Measurements from ENCODE around the gene PKLR. TPM values are rescaled to one million over a fixed set of nuclear protein-coding genes. Genes with fewer than 3 reads are reported as not detected.

PKLR gene
- total RNA-seq, 1 experiment from 2014 or later = 0.17 TPM

DNA sequence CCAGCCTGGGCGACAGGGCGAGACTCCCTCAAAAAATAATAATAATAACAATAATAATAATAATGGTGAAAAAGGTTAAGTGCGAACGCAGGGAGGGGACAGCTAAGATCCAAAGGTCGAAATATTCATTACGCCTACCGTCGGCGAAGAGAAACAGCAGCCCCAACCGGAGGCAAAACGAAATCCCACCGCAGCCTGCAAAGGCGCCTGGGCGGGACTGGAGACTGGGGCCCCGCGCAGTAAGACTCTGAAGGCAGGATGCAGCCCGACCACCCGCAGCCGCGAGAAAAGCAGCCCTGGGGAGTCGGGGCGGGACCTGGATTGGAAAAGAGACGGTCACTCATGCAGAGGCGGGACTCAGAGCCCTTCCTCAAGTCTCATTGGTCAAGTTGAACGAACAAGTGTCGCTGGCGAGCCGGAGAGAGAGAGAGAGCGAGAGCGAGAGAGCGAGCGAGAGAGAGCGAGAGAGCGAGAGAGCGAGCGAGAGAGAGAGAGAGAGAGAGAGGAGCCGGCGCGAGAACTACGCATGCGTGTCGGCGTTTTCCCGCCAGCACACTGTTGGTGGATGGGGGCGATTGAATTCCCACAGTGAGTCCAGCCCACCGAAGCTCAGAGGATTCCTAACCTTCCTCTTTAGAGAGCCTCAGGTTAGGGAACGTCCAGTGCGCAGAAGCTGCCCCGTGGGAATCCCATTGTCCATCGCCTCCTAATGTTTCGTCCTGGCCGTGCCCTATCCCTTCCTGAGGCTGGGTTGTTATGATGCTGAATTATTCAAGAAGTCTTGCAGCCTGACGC lies 56.7 kb downstream of the PKLR start:
- Histone ChIP-seq H3K9ac (ENCODE audit: low read length) (peak overlapping the region; percentile 80), H3K4me1 (ENCODE audit: control insufficient read depth in 1 of 2, insufficient read depth in 2 of 2, low read length in 2 of 2) (peaks cover 16 to 46% of the 10 kb centered on the region in 2 experiments), H3K27ac (ENCODE audit: low read depth, low read length) (peak overlapping the region; percentile 78), H3K9me3 (ENCODE audit: control insufficient read depth in 1 of 2, insufficient read depth in 1 of 2, low read depth in 1 of 2, low read length in 2 of 2) (no peaks in the 10 kb centered on the region), H3K4me3 (replicated peaks in 1 of 2; ENCODE audit: low read depth in 1 of 2, low read length in 2 of 2) (peak overlapping the region; percentile 69 to 74), H3K27me3 (ENCODE audit: insufficient read depth, low read length) (no peaks in the 10 kb centered on the region), H4K20me1 (ENCODE audit: insufficient read depth) (no peaks in the 10 kb centered on the region), H3K9me2 (ENCODE audit: insufficient read depth) (no peaks in the 10 kb centered on the region), H2AFZ (ENCODE audit: low read depth, low read length, poor library complexity, severe bottlenecking) (peak overlapping the region; percentile 13), H3K36me3 (ENCODE audit: control insufficient read depth in 1 of 2, insufficient read depth in 2 of 2, low read length in 2 of 2) (peaks cover 0 to 2% of the 10 kb centered on the region in 2 experiments; a peak in 3 of 4 replicates), H3K4me2 (ENCODE audit: low read length) (peak overlapping the region; percentile 76), H3K79me2 (ENCODE audit: insufficient read depth, low read length) (no peaks in the 10 kb centered on the region)
- RAD21 ChIA-PET (ENCODE audit: low non-redundant PET in 1 of 2, low total read pairs in 2 of 2, uncharacterized antibody in 2 of 2, unreplicated experiment in 2 of 2) = interaction anchor here in 1 of 2 experiments (0.7 kb wide), 1 partner anchor 170 kb away, joined by 3 read pairs; no protein-coding TSS in a partner anchor
- peak; percentile 91 for ATAC-seq
- no TSS peak for BruUV-seq (replicated peaks)
- intact Hi-C loops (cut with micrococcal nuclease) = loop anchor here (1.0 to 5.0 kb wide), 2 partner anchors 17 to 37 kb away; partner anchors contain the start of genes MTX1 and THBS3
- CTCF ChIA-PET = interaction anchor here (1.4 kb wide), 1 partner anchor 72 kb away, joined by 5 read pairs; the partner anchor contains the start of gene KRTCAP2
- POLR2A ChIA-PET = interaction anchor here (1.6 to 1.7 kb wide), 2 partner anchors 17 to 51 kb away, joined by 7 read pairs; no protein-coding TSS in a partner anchor
- DNase-seq (ENCODE audit: low read depth, low spot score) = peak; percentile 99
- no peak for TF ChIP-seq SRF (IDR thresholded peaks at IDR 0.05; ENCODE audit: low read depth)
- TF ChIP-seq, protein P1, sequence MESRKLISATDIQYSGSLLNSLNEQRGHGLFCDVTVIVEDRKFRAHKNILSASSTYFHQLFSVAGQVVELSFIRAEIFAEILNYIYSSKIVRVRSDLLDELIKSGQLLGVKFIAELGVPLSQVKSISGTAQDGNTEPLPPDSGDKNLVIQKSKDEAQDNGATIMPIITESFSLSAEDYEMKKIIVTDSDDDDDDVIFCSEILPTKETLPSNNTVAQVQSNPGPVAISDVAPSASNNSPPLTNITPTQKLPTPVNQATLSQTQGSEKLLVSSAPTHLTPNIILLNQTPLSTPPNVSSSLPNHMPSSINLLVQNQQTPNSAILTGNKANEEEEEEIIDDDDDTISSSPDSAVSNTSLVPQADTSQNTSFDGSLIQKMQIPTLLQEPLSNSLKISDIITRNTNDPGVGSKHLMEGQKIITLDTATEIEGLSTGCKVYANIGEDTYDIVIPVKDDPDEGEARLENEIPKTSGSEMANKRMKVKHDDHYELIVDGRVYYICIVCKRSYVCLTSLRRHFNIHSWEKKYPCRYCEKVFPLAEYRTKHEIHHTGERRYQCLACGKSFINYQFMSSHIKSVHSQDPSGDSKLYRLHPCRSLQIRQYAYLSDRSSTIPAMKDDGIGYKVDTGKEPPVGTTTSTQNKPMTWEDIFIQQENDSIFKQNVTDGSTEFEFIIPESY (IDR thresholded peaks at IDR 0.05; ENCODE audit: extremely low read depth, insufficient replicate concordance, low read length) = peak; percentile 90
- TF ChIP-seq, protein P2, sequence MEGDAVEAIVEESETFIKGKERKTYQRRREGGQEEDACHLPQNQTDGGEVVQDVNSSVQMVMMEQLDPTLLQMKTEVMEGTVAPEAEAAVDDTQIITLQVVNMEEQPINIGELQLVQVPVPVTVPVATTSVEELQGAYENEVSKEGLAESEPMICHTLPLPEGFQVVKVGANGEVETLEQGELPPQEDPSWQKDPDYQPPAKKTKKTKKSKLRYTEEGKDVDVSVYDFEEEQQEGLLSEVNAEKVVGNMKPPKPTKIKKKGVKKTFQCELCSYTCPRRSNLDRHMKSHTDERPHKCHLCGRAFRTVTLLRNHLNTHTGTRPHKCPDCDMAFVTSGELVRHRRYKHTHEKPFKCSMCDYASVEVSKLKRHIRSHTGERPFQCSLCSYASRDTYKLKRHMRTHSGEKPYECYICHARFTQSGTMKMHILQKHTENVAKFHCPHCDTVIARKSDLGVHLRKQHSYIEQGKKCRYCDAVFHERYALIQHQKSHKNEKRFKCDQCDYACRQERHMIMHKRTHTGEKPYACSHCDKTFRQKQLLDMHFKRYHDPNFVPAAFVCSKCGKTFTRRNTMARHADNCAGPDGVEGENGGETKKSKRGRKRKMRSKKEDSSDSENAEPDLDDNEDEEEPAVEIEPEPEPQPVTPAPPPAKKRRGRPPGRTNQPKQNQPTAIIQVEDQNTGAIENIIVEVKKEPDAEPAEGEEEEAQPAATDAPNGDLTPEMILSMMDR (IDR thresholded peaks at IDR 0.05 in 2 of 3, conservative IDR thresholded peaks at IDR 0.05 in 1 of 3; ENCODE audit: borderline replicate concordance in 1 of 3, insufficient read depth in 1 of 3, low read depth in 2 of 3, low read length in 2 of 3) = peak in 1 of 3 experiments; percentile 14; a peak in 2 of 6 replicates
- TF ChIP-seq, protein P3, sequence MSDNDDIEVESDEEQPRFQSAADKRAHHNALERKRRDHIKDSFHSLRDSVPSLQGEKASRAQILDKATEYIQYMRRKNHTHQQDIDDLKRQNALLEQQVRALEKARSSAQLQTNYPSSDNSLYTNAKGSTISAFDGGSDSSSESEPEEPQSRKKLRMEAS (IDR thresholded peaks at IDR 0.05) = peak; percentile 98
- peak; percentile 94 for TF ChIP-seq SP1 (IDR thresholded peaks at IDR 0.05; ENCODE audit: low read depth)
- TF ChIP-seq EZH2 (IDR thresholded peaks at IDR 0.05) = no peak
- peak; percentile 87 for TF ChIP-seq TCF7L2 (IDR thresholded peaks at IDR 0.05; ENCODE audit: borderline replicate concordance, extremely low read depth, insufficient read depth, insufficient read length)
- TF ChIP-seq CEBPB (IDR thresholded peaks at IDR 0.05; ENCODE audit: low read depth) = no peak
- TF ChIP-seq, protein P4, sequence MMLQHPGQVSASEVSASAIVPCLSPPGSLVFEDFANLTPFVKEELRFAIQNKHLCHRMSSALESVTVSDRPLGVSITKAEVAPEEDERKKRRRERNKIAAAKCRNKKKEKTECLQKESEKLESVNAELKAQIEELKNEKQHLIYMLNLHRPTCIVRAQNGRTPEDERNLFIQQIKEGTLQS (IDR thresholded peaks at IDR 0.05) = no peak
- no peak for TF ChIP-seq ELF1 (IDR thresholded peaks at IDR 0.05; ENCODE audit: borderline replicate concordance, low read depth)
- TF ChIP-seq CBX3 (IDR thresholded peaks at IDR 0.05; ENCODE audit: low read depth) = peak; percentile 100
- TF ChIP-seq EGR1 (IDR thresholded peaks at IDR 0.05; ENCODE audit: low read depth) = no peak
- no peak; the same call in 1 of the 2 replicates for TF ChIP-seq JUND (IDR thresholded peaks at IDR 0.05)
- peak; percentile 96 for TF ChIP-seq POLR2AphosphoS5 (IDR thresholded peaks at IDR 0.05; ENCODE audit: low read depth, low read length)
- peak; percentile 95 for TF ChIP-seq POLR2A (IDR thresholded peaks at IDR 0.05; ENCODE audit: borderline replicate concordance, extremely low read depth, insufficient read depth, insufficient read length)
- TF ChIP-seq ZFX (IDR thresholded peaks at IDR 0.05) = no peak
- TF ChIP-seq, protein P5, sequence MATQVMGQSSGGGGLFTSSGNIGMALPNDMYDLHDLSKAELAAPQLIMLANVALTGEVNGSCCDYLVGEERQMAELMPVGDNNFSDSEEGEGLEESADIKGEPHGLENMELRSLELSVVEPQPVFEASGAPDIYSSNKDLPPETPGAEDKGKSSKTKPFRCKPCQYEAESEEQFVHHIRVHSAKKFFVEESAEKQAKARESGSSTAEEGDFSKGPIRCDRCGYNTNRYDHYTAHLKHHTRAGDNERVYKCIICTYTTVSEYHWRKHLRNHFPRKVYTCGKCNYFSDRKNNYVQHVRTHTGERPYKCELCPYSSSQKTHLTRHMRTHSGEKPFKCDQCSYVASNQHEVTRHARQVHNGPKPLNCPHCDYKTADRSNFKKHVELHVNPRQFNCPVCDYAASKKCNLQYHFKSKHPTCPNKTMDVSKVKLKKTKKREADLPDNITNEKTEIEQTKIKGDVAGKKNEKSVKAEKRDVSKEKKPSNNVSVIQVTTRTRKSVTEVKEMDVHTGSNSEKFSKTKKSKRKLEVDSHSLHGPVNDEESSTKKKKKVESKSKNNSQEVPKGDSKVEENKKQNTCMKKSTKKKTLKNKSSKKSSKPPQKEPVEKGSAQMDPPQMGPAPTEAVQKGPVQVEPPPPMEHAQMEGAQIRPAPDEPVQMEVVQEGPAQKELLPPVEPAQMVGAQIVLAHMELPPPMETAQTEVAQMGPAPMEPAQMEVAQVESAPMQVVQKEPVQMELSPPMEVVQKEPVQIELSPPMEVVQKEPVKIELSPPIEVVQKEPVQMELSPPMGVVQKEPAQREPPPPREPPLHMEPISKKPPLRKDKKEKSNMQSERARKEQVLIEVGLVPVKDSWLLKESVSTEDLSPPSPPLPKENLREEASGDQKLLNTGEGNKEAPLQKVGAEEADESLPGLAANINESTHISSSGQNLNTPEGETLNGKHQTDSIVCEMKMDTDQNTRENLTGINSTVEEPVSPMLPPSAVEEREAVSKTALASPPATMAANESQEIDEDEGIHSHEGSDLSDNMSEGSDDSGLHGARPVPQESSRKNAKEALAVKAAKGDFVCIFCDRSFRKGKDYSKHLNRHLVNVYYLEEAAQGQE (IDR thresholded peaks at IDR 0.05; ENCODE audit: low read depth) = no peak
- no peak for TF ChIP-seq EZH2phosphoT487 (IDR thresholded peaks at IDR 0.05; ENCODE audit: borderline replicate concordance)
